Astrocyte (in vitro differentiated cells and primary cell): ENCODE measurements around the gene SUPT16H.

ENCODE experiments used
- EZH2 ChIP-seq: IDR thresholded peaks from 2 replicates; pipeline ENCODE4 v1.6.1; 2012; ENCODE audit warnings: mild to moderate bottlenecking, low read length, inconsistent platforms; ENCODE audit not compliant: insufficient read depth
- TF ChIP-seq, protein P1 (sequence below): IDR thresholded peaks from 2 replicates; pipeline ENCODE4 v1.5.1; 2011; ENCODE audit warnings: low read depth, mild to moderate bottlenecking, inconsistent platforms, low read length, moderate library complexity; ENCODE audit not compliant: insufficient read depth

- TF ChIP-seq, protein P1, sequence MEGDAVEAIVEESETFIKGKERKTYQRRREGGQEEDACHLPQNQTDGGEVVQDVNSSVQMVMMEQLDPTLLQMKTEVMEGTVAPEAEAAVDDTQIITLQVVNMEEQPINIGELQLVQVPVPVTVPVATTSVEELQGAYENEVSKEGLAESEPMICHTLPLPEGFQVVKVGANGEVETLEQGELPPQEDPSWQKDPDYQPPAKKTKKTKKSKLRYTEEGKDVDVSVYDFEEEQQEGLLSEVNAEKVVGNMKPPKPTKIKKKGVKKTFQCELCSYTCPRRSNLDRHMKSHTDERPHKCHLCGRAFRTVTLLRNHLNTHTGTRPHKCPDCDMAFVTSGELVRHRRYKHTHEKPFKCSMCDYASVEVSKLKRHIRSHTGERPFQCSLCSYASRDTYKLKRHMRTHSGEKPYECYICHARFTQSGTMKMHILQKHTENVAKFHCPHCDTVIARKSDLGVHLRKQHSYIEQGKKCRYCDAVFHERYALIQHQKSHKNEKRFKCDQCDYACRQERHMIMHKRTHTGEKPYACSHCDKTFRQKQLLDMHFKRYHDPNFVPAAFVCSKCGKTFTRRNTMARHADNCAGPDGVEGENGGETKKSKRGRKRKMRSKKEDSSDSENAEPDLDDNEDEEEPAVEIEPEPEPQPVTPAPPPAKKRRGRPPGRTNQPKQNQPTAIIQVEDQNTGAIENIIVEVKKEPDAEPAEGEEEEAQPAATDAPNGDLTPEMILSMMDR, result no peak
- TF ChIP-seq EZH2, result no peak
Observed at GRCh38 chr14:21405097-21405496, 21.3 kb upstream of the SUPT16H start.
